Keratinocyte (primary cell): ENCODE data around the gene SLC30A7.

Source experiments
- EZH2 ChIP-seq: IDR thresholded peaks from one replicate; pipeline ENCODE4 v1.6.1; 2012; ENCODE audit warnings: inconsistent platforms, mild to moderate bottlenecking, low read length, moderate library complexity
- TF ChIP-seq, protein P1 (sequence below), 3 experiments: IDR thresholded peaks in 1 of 3; conservative IDR thresholded peaks in 1 of 3; optimal IDR thresholded peaks in 1 of 3; 2 replicates in 2 of 3; 3 replicates in 1 of 3; pipeline versions ENCODE3 to v1.5.1; 2011; ENCODE audit warnings: low read length in 3 of 3, mild to moderate bottlenecking in 3 of 3, moderate library complexity in 2 of 3, control low read depth in 1 of 3, inconsistent platforms in 1 of 3; ENCODE audit not compliant: insufficient read depth in 2 of 3; ENCODE audit errors: extremely low read depth in 1 of 3

DNA sequence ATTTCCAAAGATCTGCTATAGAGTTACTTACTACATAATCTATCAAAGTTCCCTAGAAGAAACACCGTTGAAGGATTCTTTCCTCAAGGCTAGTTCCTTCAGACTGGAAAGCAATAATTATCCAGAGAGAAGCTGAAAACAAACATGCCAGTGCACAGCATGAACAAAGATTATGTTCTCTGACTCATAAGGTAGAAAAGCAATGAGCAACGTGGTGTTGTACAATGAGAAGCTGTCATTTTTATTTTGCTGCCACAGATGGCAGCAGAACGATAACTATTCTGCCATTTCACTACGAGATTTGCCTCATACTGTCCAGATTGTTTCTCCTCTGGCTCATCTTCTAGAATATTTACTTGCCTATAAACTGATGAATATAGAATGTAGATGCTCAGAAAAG is 11.9 kb upstream of the SLC30A7 start:
- TF ChIP-seq, protein P1, sequence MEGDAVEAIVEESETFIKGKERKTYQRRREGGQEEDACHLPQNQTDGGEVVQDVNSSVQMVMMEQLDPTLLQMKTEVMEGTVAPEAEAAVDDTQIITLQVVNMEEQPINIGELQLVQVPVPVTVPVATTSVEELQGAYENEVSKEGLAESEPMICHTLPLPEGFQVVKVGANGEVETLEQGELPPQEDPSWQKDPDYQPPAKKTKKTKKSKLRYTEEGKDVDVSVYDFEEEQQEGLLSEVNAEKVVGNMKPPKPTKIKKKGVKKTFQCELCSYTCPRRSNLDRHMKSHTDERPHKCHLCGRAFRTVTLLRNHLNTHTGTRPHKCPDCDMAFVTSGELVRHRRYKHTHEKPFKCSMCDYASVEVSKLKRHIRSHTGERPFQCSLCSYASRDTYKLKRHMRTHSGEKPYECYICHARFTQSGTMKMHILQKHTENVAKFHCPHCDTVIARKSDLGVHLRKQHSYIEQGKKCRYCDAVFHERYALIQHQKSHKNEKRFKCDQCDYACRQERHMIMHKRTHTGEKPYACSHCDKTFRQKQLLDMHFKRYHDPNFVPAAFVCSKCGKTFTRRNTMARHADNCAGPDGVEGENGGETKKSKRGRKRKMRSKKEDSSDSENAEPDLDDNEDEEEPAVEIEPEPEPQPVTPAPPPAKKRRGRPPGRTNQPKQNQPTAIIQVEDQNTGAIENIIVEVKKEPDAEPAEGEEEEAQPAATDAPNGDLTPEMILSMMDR (optimal IDR thresholded peaks at IDR 0.05 in 1 of 3, IDR thresholded peaks at IDR 0.05 in 1 of 3, conservative IDR thresholded peaks at IDR 0.05 in 1 of 3; ENCODE audit: extremely low read depth in 1 of 3, insufficient read depth in 2 of 3, low read length in 3 of 3) = peak in 1 of 3 experiments; percentile 19
- no peak for TF ChIP-seq EZH2
